ENCODE results near the gene HELZ2. TPM values are rescaled to one million over a fixed set of nuclear protein-coding genes. Genes with fewer than 3 reads are reported as not detected.

HELZ2 gene
- total RNA-seq, 1 experiment from 2014 or later = 35.2 TPM

DNA sequence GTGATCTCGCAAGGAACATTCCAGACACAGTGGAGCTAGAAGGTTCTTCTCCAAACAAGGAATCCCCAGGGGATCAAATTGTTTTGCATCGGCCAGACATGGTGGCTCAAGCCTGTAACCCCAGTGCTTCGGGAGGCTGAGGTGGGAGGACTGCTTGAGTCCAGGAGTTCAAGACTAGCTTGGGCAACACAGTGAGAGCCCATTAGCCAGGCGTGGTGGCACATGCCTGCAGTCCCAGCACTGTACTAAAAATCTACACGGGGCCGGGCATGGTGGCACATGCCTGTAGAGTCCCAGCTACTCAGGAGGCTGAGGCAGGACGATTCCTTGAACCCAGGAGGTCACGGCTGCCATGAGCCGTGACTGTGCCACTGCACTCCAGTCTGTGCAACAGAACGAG lies 37.6 kb upstream of the HELZ2 start:
- no peaks in the 10 kb centered on the region for H3K4me1 ChIP-seq
- H3K9me3 ChIP-seq = peaks cover 7% of the 10 kb centered on the region
- Mint-ChIP-seq H3K9me3 (ENCODE audit: unreplicated experiment) (peaks cover 14% of the 10 kb centered on the region), H3K36me3 (ENCODE audit: insufficient read depth, unreplicated experiment) (peaks cover 34% of the 10 kb centered on the region), H3K27ac (ENCODE audit: unreplicated experiment) (no peak overlapping the region), H3K4me1 (ENCODE audit: low read depth, unreplicated experiment) (no peaks in the 10 kb centered on the region), H3K27me3 (ENCODE audit: insufficient read depth, unreplicated experiment) (no peaks in the 10 kb centered on the region), H3K4me3 (ENCODE audit: unreplicated experiment) (no peak overlapping the region)
- ChIA-PET CTCF (no interaction called here), POLR2A (no interaction called here)
- intact Hi-C loops (cut with micrococcal nuclease; ENCODE audit: unreplicated experiment) = no loop called here
- BruUV-seq (replicated peaks) = no TSS peak
- TF ChIP-seq, protein P1, sequence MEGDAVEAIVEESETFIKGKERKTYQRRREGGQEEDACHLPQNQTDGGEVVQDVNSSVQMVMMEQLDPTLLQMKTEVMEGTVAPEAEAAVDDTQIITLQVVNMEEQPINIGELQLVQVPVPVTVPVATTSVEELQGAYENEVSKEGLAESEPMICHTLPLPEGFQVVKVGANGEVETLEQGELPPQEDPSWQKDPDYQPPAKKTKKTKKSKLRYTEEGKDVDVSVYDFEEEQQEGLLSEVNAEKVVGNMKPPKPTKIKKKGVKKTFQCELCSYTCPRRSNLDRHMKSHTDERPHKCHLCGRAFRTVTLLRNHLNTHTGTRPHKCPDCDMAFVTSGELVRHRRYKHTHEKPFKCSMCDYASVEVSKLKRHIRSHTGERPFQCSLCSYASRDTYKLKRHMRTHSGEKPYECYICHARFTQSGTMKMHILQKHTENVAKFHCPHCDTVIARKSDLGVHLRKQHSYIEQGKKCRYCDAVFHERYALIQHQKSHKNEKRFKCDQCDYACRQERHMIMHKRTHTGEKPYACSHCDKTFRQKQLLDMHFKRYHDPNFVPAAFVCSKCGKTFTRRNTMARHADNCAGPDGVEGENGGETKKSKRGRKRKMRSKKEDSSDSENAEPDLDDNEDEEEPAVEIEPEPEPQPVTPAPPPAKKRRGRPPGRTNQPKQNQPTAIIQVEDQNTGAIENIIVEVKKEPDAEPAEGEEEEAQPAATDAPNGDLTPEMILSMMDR (IDR thresholded peaks at IDR 0.05; ENCODE audit: insufficient read depth in 1 of 2, low read depth in 1 of 2, low read length in 1 of 2, severe bottlenecking in 1 of 2, unreplicated experiment in 1 of 2) = no peak
- peaks cover 7% of the 10 kb centered on the region for H3K36me3 ChIP-seq (ENCODE audit: control insufficient read depth, insufficient read depth, low read length)
- no peaks in the 10 kb centered on the region for H3K27me3 ChIP-seq (replicated peaks; ENCODE audit: control insufficient read depth, insufficient read depth, low read length)
- H3K4me3 ChIP-seq (ENCODE audit: low read depth, low read length) = no peak overlapping the region
- DNase-seq = no peak

DNA sequence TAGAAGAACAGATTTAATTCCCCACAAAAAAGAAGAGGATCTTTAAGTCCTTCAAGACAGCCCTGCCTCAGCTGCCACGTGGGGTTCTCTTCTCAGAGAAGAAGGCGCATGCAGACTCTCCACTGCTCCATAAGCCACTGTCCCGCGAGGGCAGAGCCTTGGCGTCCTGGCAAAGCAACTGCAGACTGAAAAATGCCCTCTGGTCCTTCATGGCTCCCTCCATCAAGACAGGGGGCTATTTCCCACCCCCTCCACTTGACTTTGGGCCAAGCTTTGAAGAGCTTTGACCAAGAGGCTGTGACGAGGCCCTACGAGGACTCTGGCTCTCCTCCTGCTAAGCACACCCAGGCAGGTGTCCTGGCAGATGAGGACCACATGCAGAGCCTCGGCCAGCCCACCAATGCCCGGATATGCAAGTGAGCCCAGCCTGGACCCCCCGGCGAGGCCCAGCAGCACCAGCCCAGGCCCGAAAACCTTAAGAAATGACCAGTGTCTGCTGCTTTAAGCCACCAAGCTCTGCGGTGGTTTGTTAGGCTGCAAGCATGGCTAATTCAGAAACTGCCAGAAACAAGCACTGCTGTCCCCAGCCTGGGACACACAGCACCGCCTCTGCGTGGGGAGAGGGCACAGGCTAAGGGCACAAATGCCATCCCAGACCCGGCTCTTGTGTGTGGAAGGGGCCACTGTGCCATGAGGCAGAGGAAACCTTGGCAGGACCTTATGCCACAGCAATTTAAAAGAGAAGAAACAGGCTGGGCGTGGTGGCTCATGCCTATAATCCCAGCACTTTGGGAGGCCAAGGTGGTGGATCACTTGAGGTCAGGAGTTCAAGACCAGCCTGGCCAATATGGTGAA lies 36.8 kb upstream of the HELZ2 start:
- Histone ChIP-seq H3K4me1 (no peaks in the 10 kb centered on the region), H3K4me3 (ENCODE audit: low read depth, low read length) (no peak overlapping the region), H3K36me3 (ENCODE audit: control insufficient read depth, insufficient read depth, low read length) (peaks cover 4% of the 10 kb centered on the region; the same call in 1 of the 2 replicates), H3K9me3 (peaks cover 7% of the 10 kb centered on the region), H3K27me3 (replicated peaks; ENCODE audit: control insufficient read depth, insufficient read depth, low read length) (no peaks in the 10 kb centered on the region)
- no peak overlapping the region for H3K4me3 Mint-ChIP-seq (ENCODE audit: unreplicated experiment)
- no peak overlapping the region for H3K27ac Mint-ChIP-seq (ENCODE audit: unreplicated experiment)
- ChIA-PET POLR2A (interaction anchor here (1.4 kb wide), 1 partner anchor 16 kb away, joined by 3 read pairs; the partner anchor contains the start of gene GMEB2), CTCF (no interaction called here)
- intact Hi-C loops (cut with micrococcal nuclease; ENCODE audit: unreplicated experiment) = no loop called here
- no peak for DNase-seq
- no peaks in the 10 kb centered on the region for H3K4me1 Mint-ChIP-seq (ENCODE audit: low read depth, unreplicated experiment)
- no TSS peak for BruUV-seq (replicated peaks)
- peaks cover 14% of the 10 kb centered on the region for H3K9me3 Mint-ChIP-seq (ENCODE audit: unreplicated experiment)
- TF ChIP-seq, protein P1 (IDR thresholded peaks at IDR 0.05; ENCODE audit: insufficient read depth in 1 of 2, low read depth in 1 of 2, low read length in 1 of 2, severe bottlenecking in 1 of 2, unreplicated experiment in 1 of 2) = no peak
- H3K27me3 Mint-ChIP-seq (ENCODE audit: insufficient read depth, unreplicated experiment) = no peaks in the 10 kb centered on the region
- peaks cover 31% of the 10 kb centered on the region for H3K36me3 Mint-ChIP-seq (ENCODE audit: insufficient read depth, unreplicated experiment)

DNA sequence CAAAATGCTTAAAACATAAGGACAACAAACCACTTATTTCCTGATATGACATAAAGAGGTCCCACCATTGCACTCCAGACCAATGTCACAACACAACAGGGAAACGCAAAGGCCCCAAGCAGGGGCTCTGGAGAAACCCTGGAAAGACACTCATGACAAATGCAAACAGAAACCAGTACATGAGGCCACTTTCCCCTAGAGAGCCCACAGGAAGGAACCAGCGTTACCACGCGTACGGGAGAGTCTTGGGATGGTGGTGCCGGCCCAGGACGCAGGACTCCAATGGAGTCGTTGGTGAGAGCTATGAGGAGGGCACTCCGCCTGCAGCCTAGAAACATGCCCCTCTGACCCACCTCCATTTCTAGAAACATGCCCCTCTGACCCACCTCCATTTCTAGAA lies 32.6 kb upstream of the HELZ2 start:
- TF ChIP-seq, protein P1 (IDR thresholded peaks at IDR 0.05; ENCODE audit: insufficient read depth in 1 of 2, low read depth in 1 of 2, low read length in 1 of 2, severe bottlenecking in 1 of 2, unreplicated experiment in 1 of 2) = no peak
- no peak for DNase-seq
- 0 out of 2 replicates have a peak, but pooled peaks cover 1% of the 10 kb centered on the region for H3K36me3 ChIP-seq (ENCODE audit: control insufficient read depth, insufficient read depth, low read length)
- no peaks in the 10 kb centered on the region for H3K9me3 Mint-ChIP-seq (ENCODE audit: unreplicated experiment)
- no peak overlapping the region for H3K4me3 ChIP-seq (ENCODE audit: low read depth, low read length)
- intact Hi-C loops (cut with micrococcal nuclease; ENCODE audit: unreplicated experiment) = no loop called here
- H3K27me3 ChIP-seq (replicated peaks; ENCODE audit: control insufficient read depth, insufficient read depth, low read length) = no peaks in the 10 kb centered on the region
- peaks cover 24% of the 10 kb centered on the region for H3K36me3 Mint-ChIP-seq (ENCODE audit: insufficient read depth, unreplicated experiment)
- H3K4me1 ChIP-seq = no peaks in the 10 kb centered on the region
- H3K9me3 ChIP-seq = no peaks in the 10 kb centered on the region
- H3K27ac Mint-ChIP-seq (ENCODE audit: unreplicated experiment) = no peak overlapping the region
- H3K27me3 Mint-ChIP-seq (ENCODE audit: insufficient read depth, unreplicated experiment) = no peaks in the 10 kb centered on the region
- CTCF ChIA-PET = interaction anchor here (0.6 kb wide), 1 partner anchor 54 kb away, joined by 3 read pairs; no protein-coding TSS in a partner anchor
- no peaks in the 10 kb centered on the region for H3K4me1 Mint-ChIP-seq (ENCODE audit: low read depth, unreplicated experiment)
- POLR2A ChIA-PET = no interaction called here
- H3K4me3 Mint-ChIP-seq (ENCODE audit: unreplicated experiment) = no peak overlapping the region
- no TSS peak for BruUV-seq (replicated peaks)
